ENCODE measurements around the gene PDIA2. TPM values are rescaled to one million over a fixed set of nuclear protein-coding genes. Genes with fewer than 3 reads are reported as not detected.

Gene PDIA2
- total RNA-seq, 1 experiment from 2014 or later, result not detected

- Histone ChIP-seq H3K27ac (ENCODE audit: low read length) (no peak overlapping the region), H2AFZ (ENCODE audit: low read length) (no peak overlapping the region), H3K4me3 (ENCODE audit: low read length) (no peak overlapping the region), H3K4me1 (ENCODE audit: insufficient read depth, low read length) (no peaks in the 10 kb centered on the region), H3K27me3 (ENCODE audit: low read length) (no peaks in the 10 kb centered on the region), H3K36me3 (ENCODE audit: low read depth, low read length) (no peaks in the 10 kb centered on the region), H3K4me2 (ENCODE audit: low read length) (no peak overlapping the region), H3F3A (ENCODE audit: low read length, unreplicated experiment) (no peaks in the 10 kb centered on the region), H3K9me3 (ENCODE audit: low read length) (no peaks in the 10 kb centered on the region), H3K9ac (ENCODE audit: low read length) (no peak overlapping the region), H3K79me2 (ENCODE audit: low read length) (no peaks in the 10 kb centered on the region), H4K20me1 (ENCODE audit: low read length) (no peaks in the 10 kb centered on the region), H3K9me2 (replicated peaks; ENCODE audit: low read length) (no peaks in the 10 kb centered on the region)
- CTCF ChIA-PET, result no interaction called here
- intact Hi-C loops (cut with micrococcal nuclease), result no loop called here
- TF ChIP-seq EZH2phosphoT487 (IDR thresholded peaks at IDR 0.05; ENCODE audit: borderline replicate concordance, low read length) (no peak), EZH2 (IDR thresholded peaks at IDR 0.05; ENCODE audit: low read length, unreplicated experiment) (no peak), CTCF (conservative IDR thresholded peaks at IDR 0.05; ENCODE audit: low read depth, low read length) (no peak)
- ATAC-seq (no peak), DNase-seq (no peak)
- POLR2A ChIA-PET (ENCODE audit: unreplicated experiment), result no interaction called here
- no TSS peak for BruUV-seq (replicated peaks)
These were observed 23.7 kb upstream of the PDIA2 start for GRCh38 chr16:259226-259625.

- BruUV-seq (replicated peaks), result no TSS peak
- Histone ChIP-seq H3K4me2 (ENCODE audit: low read length) (no peak overlapping the region), H3K27me3 (ENCODE audit: low read length) (no peaks in the 10 kb centered on the region), H3F3A (ENCODE audit: low read length, unreplicated experiment) (no peaks in the 10 kb centered on the region), H3K4me3 (ENCODE audit: low read length) (no peak overlapping the region), H3K9me2 (replicated peaks; ENCODE audit: low read length) (no peaks in the 10 kb centered on the region), H4K20me1 (ENCODE audit: low read length) (no peaks in the 10 kb centered on the region), H3K79me2 (ENCODE audit: low read length) (no peaks in the 10 kb centered on the region), H3K4me1 (ENCODE audit: insufficient read depth, low read length) (no peaks in the 10 kb centered on the region), H3K9ac (ENCODE audit: low read length) (no peak overlapping the region), H3K27ac (ENCODE audit: low read length) (no peak overlapping the region), H2AFZ (ENCODE audit: low read length) (no peak overlapping the region), H3K36me3 (ENCODE audit: low read depth, low read length) (no peaks in the 10 kb centered on the region), H3K9me3 (ENCODE audit: low read length) (no peaks in the 10 kb centered on the region)
- ChIA-PET POLR2A (ENCODE audit: unreplicated experiment) (no interaction called here), CTCF (no interaction called here)
- intact Hi-C loops (cut with micrococcal nuclease), result no loop called here
- no peak for DNase-seq
- TF ChIP-seq EZH2phosphoT487 (IDR thresholded peaks at IDR 0.05; ENCODE audit: borderline replicate concordance, low read length) (no peak), CTCF (conservative IDR thresholded peaks at IDR 0.05; ENCODE audit: low read depth, low read length) (no peak), EZH2 (IDR thresholded peaks at IDR 0.05; ENCODE audit: low read length, unreplicated experiment) (no peak)
- ATAC-seq, result no peak
These were observed 23.1 kb upstream of the PDIA2 start for GRCh38 chr16:259814-260253.

GRCh38 chr16:260326-260725 lies 22.6 kb upstream of the PDIA2 start:
- CTCF ChIA-PET, result no interaction called here
- H3K27ac ChIP-seq (ENCODE audit: low read length), result no peak overlapping the region
- no peaks in the 10 kb centered on the region for H3K27me3 ChIP-seq (ENCODE audit: low read length)
- H3K36me3 ChIP-seq (ENCODE audit: low read depth, low read length), result no peaks in the 10 kb centered on the region
- no peak for DNase-seq
- POLR2A ChIA-PET (ENCODE audit: unreplicated experiment), result no interaction called here
- no TSS peak for BruUV-seq (replicated peaks)
- H3K9me2 ChIP-seq (replicated peaks; ENCODE audit: low read length), result no peaks in the 10 kb centered on the region
- no peak overlapping the region for H2AFZ ChIP-seq (ENCODE audit: low read length)
- no peak overlapping the region for H3K4me3 ChIP-seq (ENCODE audit: low read length)
- H3K79me2 ChIP-seq (ENCODE audit: low read length), result no peaks in the 10 kb centered on the region
- ATAC-seq, result no peak
- intact Hi-C loops (cut with micrococcal nuclease), result no loop called here
- H3F3A ChIP-seq (ENCODE audit: low read length, unreplicated experiment), result no peaks in the 10 kb centered on the region
- no peaks in the 10 kb centered on the region for H3K9me3 ChIP-seq (ENCODE audit: low read length)
- H3K9ac ChIP-seq (ENCODE audit: low read length), result no peak overlapping the region
- H3K4me1 ChIP-seq (ENCODE audit: insufficient read depth, low read length), result no peaks in the 10 kb centered on the region
- no peak overlapping the region for H3K4me2 ChIP-seq (ENCODE audit: low read length)
- no peaks in the 10 kb centered on the region for H4K20me1 ChIP-seq (ENCODE audit: low read length)
- no peak for TF ChIP-seq CTCF (conservative IDR thresholded peaks at IDR 0.05; ENCODE audit: low read depth, low read length)
- no peak for TF ChIP-seq EZH2 (IDR thresholded peaks at IDR 0.05; ENCODE audit: low read length, unreplicated experiment)
- no peak for TF ChIP-seq EZH2phosphoT487 (IDR thresholded peaks at IDR 0.05; ENCODE audit: borderline replicate concordance, low read length)

Measured in PC-3 (cell line).